HepG2 (cell line): Measurements from ENCODE around the gene PALM. TPM values are rescaled to one million over a fixed set of nuclear protein-coding genes. Genes with fewer than 3 reads are reported as not detected.
A peak's percentile ranks its signal among the peaks of the same experiment; 100 is the strongest.

Experiments
- ATM ChIP-seq: fragments of 450-650 bp; IDR thresholded peaks from 2 replicates; pipeline ENCODE4 v1.7.1; 2017; ENCODE audit warnings: mild to moderate bottlenecking, borderline replicate concordance
- CBX1 ChIP-seq: IDR thresholded peaks from one replicate; pipeline ENCODE4 v1.6.1; 2016; ENCODE audit warnings: antibody characterized with exemption, low read depth
- CSRNP2 ChIP-seq: sonication (generic); formaldehyde crosslinking; conservative IDR thresholded peaks from 2 replicates; pipeline ENCODE4 v1.8.0; 2022; ENCODE audit warnings: low read depth, missing genetic modification reagents
- KDM1A ChIP-seq: IDR thresholded peaks from 2 replicates; pipeline ENCODE4 v1.6.1; 2016; ENCODE audit warnings: missing compliant biosample characterization
- RAD51 ChIP-seq: fragments of 450-650 bp; IDR thresholded peaks from 2 replicates; pipeline ENCODE4 v1.6.1; 2016; ENCODE audit warnings: borderline replicate concordance
- TFE3 ChIP-seq: IDR thresholded peaks from 2 replicates; pipeline ENCODE4 v1.6.1; 2016
- ZBTB21 ChIP-seq: sonication (generic); formaldehyde crosslinking; IDR thresholded peaks from 2 replicates; pipeline ENCODE4 v1.4.0; 2020; ENCODE audit warnings: missing genetic modification reagents
- ZBTB25 ChIP-seq: IDR thresholded peaks from 2 replicates; pipeline ENCODE4 v1.6.1; 2018; ENCODE audit warnings: missing genetic modification reagents
- ZBTB8A ChIP-seq: sonication (generic); formaldehyde crosslinking; IDR thresholded peaks from 2 replicates; pipeline ENCODE4 v1.4.0; 2020; ENCODE audit warnings: mild to moderate bottlenecking, low read depth, missing genetic modification reagents, borderline replicate concordance
- ZFP36L1 ChIP-seq: sonication (generic); formaldehyde crosslinking; IDR thresholded peaks from 2 replicates; pipeline ENCODE4 v1.8.0; 2022; ENCODE audit warnings: mild to moderate bottlenecking, missing genetic modification reagents, moderate library complexity
- ZFX ChIP-seq: sonication (generic); formaldehyde crosslinking; IDR thresholded peaks from 2 replicates; pipeline ENCODE4 v1.4.0; 2020; ENCODE audit warnings: mild to moderate bottlenecking, low read depth, missing genetic modification reagents, moderate library complexity
- ZNF329 ChIP-seq: sonication (generic); formaldehyde crosslinking; IDR thresholded peaks from 2 replicates; pipeline ENCODE4 v1.9.0; 2021; ENCODE audit warnings: low read depth, mild to moderate bottlenecking, missing genetic modification reagents
- ZNF343 ChIP-seq: sonication (generic); formaldehyde crosslinking; IDR thresholded peaks from 2 replicates; pipeline ENCODE4 v1.4.0; 2020; ENCODE audit warnings: mild to moderate bottlenecking, missing genetic modification reagents
- ZNF407 ChIP-seq: sonication (generic); formaldehyde crosslinking; IDR thresholded peaks from one replicate; pipeline ENCODE4 v1.5.1; 2020; ENCODE audit warnings: mild to moderate bottlenecking, missing genetic modification reagents; ENCODE audit errors: not compliant biosample characterization
- ZNF550 ChIP-seq: sonication (generic); formaldehyde crosslinking; IDR thresholded peaks from 2 replicates; pipeline ENCODE4 v1.4.0; 2020; ENCODE audit warnings: mild to moderate bottlenecking, missing genetic modification reagents, borderline replicate concordance
- ZNF644 ChIP-seq: IDR thresholded peaks from 2 replicates; pipeline ENCODE4 v1.6.1; 2016; ENCODE audit warnings: low read depth
- ZNF776 ChIP-seq: sonication (generic); formaldehyde crosslinking; IDR thresholded peaks from 2 replicates; pipeline ENCODE4 v1.4.0; 2020; ENCODE audit warnings: mild to moderate bottlenecking, missing genetic modification reagents
- ZNF788 ChIP-seq: sonication (generic); formaldehyde crosslinking; IDR thresholded peaks from 2 replicates; pipeline ENCODE4 v1.5.0; 2020; ENCODE audit warnings: mild to moderate bottlenecking, missing genetic modification reagents, borderline replicate concordance
- polyA plus RNA-seq, 8 experiments: library from polyadenylated mRNA; depleted of rRNA in 3 of 8; stranded (reverse) in 7 of 8; unstranded in 1 of 8; fragments of >200 nt; fragmentation: Illumina TruSeq in 4 of 8; extraction: Trizol in 4 of 8; gene quantifications; 2 replicates each; pipeline versions ENCODE4 v1.2.1 to v1.2.3, GENCODE V29; 2011 to 2016; ENCODE audit warnings: low read depth in 4 of 8, missing spikeins in 1 of 8, mixed read lengths in 1 of 8; ENCODE audit not compliant: insufficient read depth in 1 of 8
- total RNA-seq, 5 experiments: library from RNA; depleted of rRNA; stranded (reverse); fragments of >200 nt; fragmentation: Illumina TruSeq; extraction: Trizol; gene quantifications; 2 replicates each; pipeline ENCODE4 v1.2.3, GENCODE V29; 2016; ENCODE audit warnings: low read depth in 1 of 5

PALM gene
- total and polyA plus RNA-seq, 2 of the 13 experiments (the other 11 are each of a cell fraction or from before 2014, with no cell fraction given) = 4.0 to 9.7 TPM

GRCh38 chr19:778910-779653 is 70.3 kb downstream of the PALM start (continued):
- TF ChIP-seq CSRNP2 (CRISPR knock-in tag) (no peak), ZNF550 (CRISPR knock-in tag) (no peak), ZNF788 (no peak), ZNF644 (CRISPR knock-in tag) (no peak), RAD51 (no peak), ZFP36L1 (peak; percentile 84; the same call in 1 of the 2 replicates), ZNF343 (CRISPR knock-in tag) (peak; percentile 67; the same call in 1 of the 2 replicates), ZBTB21 (CRISPR knock-in tag) (no peak), ZNF776 (CRISPR knock-in tag) (no peak), ZBTB8A (CRISPR knock-in tag) (no peak), TFE3 (CRISPR knock-in tag) (peak; percentile 92), ZNF329 (CRISPR knock-in tag) (peak; percentile 61; the same call in 1 of the 2 replicates), ZBTB25 (CRISPR knock-in tag) (peak; percentile 58; the same call in 1 of the 2 replicates), ATM (no peak), KDM1A (CRISPR knock-in tag) (no peak), CBX1 (no peak), ZNF407 (CRISPR knock-in tag) (no peak), ZFX (CRISPR knock-in tag) (peak; percentile 80)
